ENCODE measurements around the gene TMEM109.

The TMEM109 gene

GRCh38 chr11:60873533-60873932 is 40.4 kb upstream of the TMEM109 start:
- H3K4me3 ChIP-seq (ENCODE audit: control insufficient read depth, low read depth, low read length) = no peak overlapping the region
- TF ChIP-seq CTCF (IDR thresholded peaks at IDR 0.05; ENCODE audit: control insufficient read depth, insufficient read depth, low read depth, low read length, missing control alignments) = no peak
- DNase-seq (ENCODE audit: low read depth) = no peak

DNA sequence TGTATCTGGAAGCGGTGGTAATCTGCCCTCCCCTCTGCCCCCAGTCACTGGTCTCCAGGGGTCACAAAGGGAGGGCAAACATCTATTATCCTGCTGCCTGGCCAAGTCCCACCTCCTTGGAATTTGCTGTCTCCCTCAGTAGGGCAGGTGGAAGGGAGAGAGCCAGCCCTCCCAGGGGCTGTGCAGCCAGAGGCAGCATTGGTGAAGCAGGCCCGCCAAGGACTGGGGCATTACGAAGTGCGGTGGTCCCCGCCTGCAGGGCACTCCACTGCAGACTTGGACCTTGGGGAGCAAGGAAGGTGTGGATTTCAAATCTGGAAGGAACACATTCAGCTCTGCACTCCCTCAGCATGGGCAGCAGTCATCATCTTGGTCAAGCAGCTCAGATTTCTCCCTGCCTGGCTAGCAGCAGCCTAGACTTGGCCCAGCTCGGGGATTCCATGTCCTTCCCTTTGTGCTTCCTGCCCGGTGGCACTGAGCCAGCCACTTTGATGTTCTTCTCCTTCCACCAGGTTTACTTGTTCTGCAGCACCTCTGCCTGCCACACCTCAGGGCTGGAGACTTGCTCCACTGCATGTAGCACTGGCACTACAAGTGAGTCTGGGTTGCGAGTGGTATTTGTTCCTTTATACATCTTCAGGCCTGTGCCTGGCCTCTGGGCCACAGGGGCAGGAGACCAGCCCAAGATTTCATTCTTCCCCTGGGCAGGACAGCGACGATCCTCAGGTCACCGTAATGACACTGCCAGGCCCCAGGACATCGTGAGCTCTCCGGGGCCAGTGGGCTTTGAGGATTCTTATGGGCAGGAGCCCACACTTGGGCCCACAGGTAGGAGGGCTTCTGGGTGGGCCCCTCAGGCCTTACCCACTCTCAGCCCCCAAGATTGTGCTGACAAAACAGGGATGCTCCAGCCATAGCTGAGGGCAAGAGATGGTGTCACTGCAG is 39.3 kb upstream of the TMEM109 start:
- no peak overlapping the region for H3K4me3 ChIP-seq (ENCODE audit: control insufficient read depth, low read depth, low read length)
- DNase-seq (ENCODE audit: low read depth) = no peak
- no peak for TF ChIP-seq CTCF (IDR thresholded peaks at IDR 0.05; ENCODE audit: control insufficient read depth, insufficient read depth, low read depth, low read length, missing control alignments)

DNA sequence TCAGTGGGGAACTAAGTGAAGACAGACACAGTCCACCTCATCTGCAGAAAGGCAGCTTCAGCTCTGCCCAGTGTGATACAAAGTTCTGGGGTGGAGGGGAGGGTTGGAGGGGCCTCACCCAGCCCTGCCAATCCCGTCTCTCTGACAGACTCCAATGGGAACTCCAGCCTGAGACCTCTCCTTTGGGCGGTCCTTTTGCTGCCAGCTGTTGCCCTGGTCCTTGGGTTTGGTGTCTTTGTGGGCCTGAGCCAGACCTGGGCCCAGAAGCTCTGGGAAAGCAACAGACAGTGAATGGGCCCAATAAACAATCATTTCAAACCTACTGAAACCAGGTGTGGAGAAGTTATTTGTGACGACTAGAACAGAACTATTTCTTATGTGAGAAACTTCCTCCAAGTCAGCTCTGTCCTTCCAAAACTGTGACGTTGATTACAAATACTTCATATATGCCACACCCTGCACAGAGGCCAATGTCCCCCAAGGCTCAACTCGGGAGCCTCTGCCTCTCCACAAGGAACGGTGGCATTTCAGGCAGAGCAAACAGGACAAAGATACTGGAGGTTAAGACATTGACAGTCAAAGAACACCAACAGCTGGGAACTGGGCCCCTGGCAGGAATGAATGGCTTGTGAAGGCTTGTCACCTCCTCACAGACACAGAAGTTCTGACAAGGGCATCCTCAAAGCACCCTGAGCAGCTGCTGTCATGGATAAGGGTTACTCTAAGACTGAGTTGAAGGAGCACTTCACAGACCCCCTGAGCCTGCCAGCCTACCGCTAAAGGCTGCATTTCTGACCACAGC is 38.4 kb upstream of the TMEM109 start:
- TF ChIP-seq CTCF (IDR thresholded peaks at IDR 0.05; ENCODE audit: control insufficient read depth, insufficient read depth, low read depth, low read length, missing control alignments) = no peak
- DNase-seq (ENCODE audit: low read depth) = no peak
- H3K4me3 ChIP-seq (ENCODE audit: control insufficient read depth, low read depth, low read length) = no peak overlapping the region

GRCh38 chr11:60876168-60876485 is 37.8 kb upstream of the TMEM109 start:
- DNase-seq (ENCODE audit: low read depth) = no peak
- no peak overlapping the region for H3K4me3 ChIP-seq (ENCODE audit: control insufficient read depth, low read depth, low read length)
- TF ChIP-seq CTCF (IDR thresholded peaks at IDR 0.05; ENCODE audit: control insufficient read depth, insufficient read depth, low read depth, low read length, missing control alignments) = no peak

DNA sequence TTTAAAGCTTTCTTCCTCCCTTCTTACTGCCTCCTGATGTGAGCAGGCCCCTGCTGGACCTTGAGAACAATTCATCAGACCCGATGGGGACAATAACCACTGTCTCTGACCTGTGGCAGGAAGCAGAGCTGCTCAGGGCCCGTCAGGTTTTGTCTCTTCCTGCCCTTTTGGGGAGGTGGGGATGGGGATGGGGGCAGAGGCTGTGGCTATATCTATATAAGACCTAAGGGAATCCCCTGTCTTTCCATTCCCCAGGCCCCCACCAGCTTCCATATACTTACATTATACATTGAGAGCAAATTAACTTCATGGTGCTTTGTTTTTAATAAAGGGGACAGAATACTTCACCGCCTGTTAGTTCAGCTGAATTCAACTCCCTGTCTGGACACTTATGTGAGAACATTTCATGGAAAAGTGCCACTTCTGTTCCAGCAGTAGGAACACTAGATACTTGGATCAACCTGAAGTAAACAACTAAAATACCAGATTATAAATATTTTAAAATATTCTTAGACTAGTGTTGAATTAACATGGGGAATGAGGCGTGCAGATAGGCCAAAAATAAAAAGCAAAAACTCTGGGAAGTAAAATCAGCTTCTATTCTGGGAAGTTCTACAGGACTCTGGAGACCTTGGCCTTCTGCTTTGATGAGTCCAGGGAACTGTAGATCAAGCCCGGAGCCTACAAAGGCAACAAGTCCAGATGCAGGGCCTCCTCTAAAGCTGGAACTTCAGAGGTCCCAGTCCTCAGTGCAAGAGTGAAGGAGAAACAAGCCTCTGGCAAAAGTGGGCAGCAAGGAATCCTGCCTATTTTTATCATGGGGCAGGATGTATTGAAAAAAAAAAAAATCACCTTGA is 35.5 kb upstream of the TMEM109 start:
- H3K4me3 ChIP-seq (ENCODE audit: control insufficient read depth, low read depth, low read length) = no peak overlapping the region
- no peak for DNase-seq (ENCODE audit: low read depth)
- TF ChIP-seq CTCF (IDR thresholded peaks at IDR 0.05; ENCODE audit: control insufficient read depth, insufficient read depth, low read depth, low read length, missing control alignments) = no peak

DNA sequence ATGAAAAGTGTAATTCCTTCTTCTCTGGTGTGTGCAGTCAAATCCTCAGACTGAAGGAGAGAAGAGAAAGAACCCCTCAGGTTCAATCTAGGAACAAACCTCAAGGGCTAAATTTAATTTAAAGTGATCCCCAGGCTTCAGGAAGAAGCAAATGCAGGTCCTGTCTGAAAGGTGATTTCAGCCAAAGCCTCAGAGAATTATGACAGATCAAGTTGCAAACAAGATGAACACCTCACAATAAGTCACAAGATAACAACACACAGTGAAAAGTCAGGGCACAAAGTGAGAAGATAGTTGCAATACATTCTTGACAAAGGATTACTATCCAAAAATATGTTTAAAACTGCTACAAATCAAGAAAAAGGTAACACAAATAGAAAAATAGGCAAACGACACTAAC is 34.9 kb upstream of the TMEM109 start:
- no peak for DNase-seq (ENCODE audit: low read depth)
- no peak overlapping the region for H3K4me3 ChIP-seq (ENCODE audit: control insufficient read depth, low read depth, low read length)
- no peak for TF ChIP-seq CTCF (IDR thresholded peaks at IDR 0.05; ENCODE audit: control insufficient read depth, insufficient read depth, low read depth, low read length, missing control alignments)

Measured in AG09309 (cell line).